Tibial artery (tissue), 4 donors: ENCODE data around the gene GTF3A.

Experiments
- DNase-seq, 2 donors: peaks; one replicate each; pipeline ENCODE4 v3.0.0-alpha.2; 2019
- H3K27ac ChIP-seq, 2 donors: fragments of 200-600 bp; sonication (generic) in 1 of 2; 1 replicate in 1 of 2; 2 replicates in 1 of 2; pipeline ENCODE4 v1.5.1; 2018 to 2019; ENCODE audit warnings: mild to moderate bottlenecking in 1 of 2
- H3K27me3 ChIP-seq, 2 donors: fragments of 200-600 bp; sonication (generic) in 1 of 2; one replicate each; pipeline versions ENCODE4 v1.5.1 to v1.6.0; 2016 to 2019
- H3K36me3 ChIP-seq, 3 donors: fragments of 200-600 bp; sonication (generic) in 2 of 3; one replicate each; pipeline ENCODE4 v1.5.1; 2016 to 2019; ENCODE audit warnings: mild to moderate bottlenecking in 2 of 3
- H3K4me1 ChIP-seq, 4 donors: fragments of 200-600 bp; sonication (generic) in 2 of 4; 1 replicate in 3 of 4; 2 replicates in 1 of 4; pipeline ENCODE4 v1.5.1; 2016 to 2019
- H3K4me3 ChIP-seq, 2 donors: fragments of 200-600 bp; sonication (generic) in 1 of 2; 1 replicate in 1 of 2; 2 replicates in 1 of 2; pipeline ENCODE4 v1.5.1; 2018 to 2019; ENCODE audit warnings: mild to moderate bottlenecking in 2 of 2
- H3K9me3 ChIP-seq, 3 donors: fragments of 200-600 bp; sonication (generic) in 1 of 3; one replicate each; pipeline ENCODE4 v1.5.1; 2016 to 2019
- CTCF ChIP-seq, 2 experiments: fragments of 200-600 bp in 1 of 2; fragments of 450-650 bp in 1 of 2; IDR thresholded peaks; one replicate each; pipeline ENCODE4 v1.5.1; 2017 to 2019; ENCODE audit warnings: antibody characterized with exemption in 2 of 2, mild to moderate bottlenecking in 1 of 2, moderate library complexity in 1 of 2
- intact Hi-C: fragments of 100-400 bp; cut with DNase I; formaldehyde crosslinking; loops from one replicate; pipeline ENCODE4 v1.15.0; 2023; ENCODE audit warnings: low total_unique reads

GTF3A gene

GRCh38 chr13:27379694-27380641 is 44.5 kb upstream of the GTF3A start:
- peak; percentile 34 to 38 for TF ChIP-seq CTCF (IDR thresholded peaks at IDR 0.05)
- H3K4me3 ChIP-seq = no peak overlapping the region
- H3K9me3 ChIP-seq = no peaks in the 10 kb centered on the region
- H3K27me3 ChIP-seq = peaks cover 0 to 11% of the 10 kb centered on the region in 2 donors
- intact Hi-C loops = loop anchor here (10.0 kb wide), 1 partner anchor 45 kb away; the partner anchor contains the start of gene GTF3A
- peak; percentile 35 to 66 for DNase-seq
- H3K27ac ChIP-seq = no peak overlapping the region
- peaks cover 0 to 3% (median under 1%) of the 10 kb centered on the region in 4 donors for H3K4me1 ChIP-seq
- H3K36me3 ChIP-seq = no peaks in the 10 kb centered on the region

- Histone ChIP-seq H3K27ac (no peak overlapping the region), H3K4me1 (no peaks in the 10 kb centered on the region), H3K4me3 (no peak overlapping the region), H3K9me3 (no peaks in the 10 kb centered on the region), H3K27me3 (peaks cover 0 to 11% of the 10 kb centered on the region in 2 donors), H3K36me3 (no peaks in the 10 kb centered on the region)
- intact Hi-C loops = no loop called here
- no peak for DNase-seq
- TF ChIP-seq CTCF (IDR thresholded peaks at IDR 0.05) = no peak
These were observed 42.8 kb upstream of the GTF3A start for GRCh38 chr13:27381601-27382000.

- Histone ChIP-seq H3K4me3 (no peak overlapping the region), H3K27me3 (peaks cover 0 to 11% of the 10 kb centered on the region in 2 donors), H3K36me3 (no peaks in the 10 kb centered on the region), H3K27ac (no peak overlapping the region), H3K9me3 (no peaks in the 10 kb centered on the region), H3K4me1 (no peaks in the 10 kb centered on the region)
- no peak for DNase-seq
- TF ChIP-seq CTCF (IDR thresholded peaks at IDR 0.05) = no peak
- intact Hi-C loops = no loop called here
These were observed 41.1 kb upstream of the GTF3A start for GRCh38 chr13:27383104-27383921.

GRCh38 chr13:27384285-27384684 is 40.1 kb upstream of the GTF3A start:
- H3K4me3 ChIP-seq = no peak overlapping the region
- intact Hi-C loops = no loop called here
- no peak for TF ChIP-seq CTCF (IDR thresholded peaks at IDR 0.05)
- DNase-seq = no peak
- no peaks in the 10 kb centered on the region for H3K4me1 ChIP-seq
- no peaks in the 10 kb centered on the region for H3K9me3 ChIP-seq
- H3K36me3 ChIP-seq = no peaks in the 10 kb centered on the region
- no peak overlapping the region for H3K27ac ChIP-seq
- H3K27me3 ChIP-seq = peaks cover 0 to 11% of the 10 kb centered on the region in 2 donors

- DNase-seq = no peak
- Histone ChIP-seq H3K9me3 (no peaks in the 10 kb centered on the region), H3K27ac (no peak overlapping the region), H3K4me3 (no peak overlapping the region), H3K27me3 (peaks cover 0 to 10% of the 10 kb centered on the region in 2 donors), H3K36me3 (no peaks in the 10 kb centered on the region), H3K4me1 (no peaks in the 10 kb centered on the region)
- intact Hi-C loops = no loop called here
- no peak for TF ChIP-seq CTCF (IDR thresholded peaks at IDR 0.05)
These were observed 36.2 kb upstream of the GTF3A start for GRCh38 chr13:27388241-27388640.
